Measurements from ENCODE around the gene CHST8.
"Not testable (repeated sequence)": the region's sequence is repeated elsewhere in the genome, so short reads cannot be mapped to it uniquely, and the experiment has no call there.

Gene CHST8

DNA sequence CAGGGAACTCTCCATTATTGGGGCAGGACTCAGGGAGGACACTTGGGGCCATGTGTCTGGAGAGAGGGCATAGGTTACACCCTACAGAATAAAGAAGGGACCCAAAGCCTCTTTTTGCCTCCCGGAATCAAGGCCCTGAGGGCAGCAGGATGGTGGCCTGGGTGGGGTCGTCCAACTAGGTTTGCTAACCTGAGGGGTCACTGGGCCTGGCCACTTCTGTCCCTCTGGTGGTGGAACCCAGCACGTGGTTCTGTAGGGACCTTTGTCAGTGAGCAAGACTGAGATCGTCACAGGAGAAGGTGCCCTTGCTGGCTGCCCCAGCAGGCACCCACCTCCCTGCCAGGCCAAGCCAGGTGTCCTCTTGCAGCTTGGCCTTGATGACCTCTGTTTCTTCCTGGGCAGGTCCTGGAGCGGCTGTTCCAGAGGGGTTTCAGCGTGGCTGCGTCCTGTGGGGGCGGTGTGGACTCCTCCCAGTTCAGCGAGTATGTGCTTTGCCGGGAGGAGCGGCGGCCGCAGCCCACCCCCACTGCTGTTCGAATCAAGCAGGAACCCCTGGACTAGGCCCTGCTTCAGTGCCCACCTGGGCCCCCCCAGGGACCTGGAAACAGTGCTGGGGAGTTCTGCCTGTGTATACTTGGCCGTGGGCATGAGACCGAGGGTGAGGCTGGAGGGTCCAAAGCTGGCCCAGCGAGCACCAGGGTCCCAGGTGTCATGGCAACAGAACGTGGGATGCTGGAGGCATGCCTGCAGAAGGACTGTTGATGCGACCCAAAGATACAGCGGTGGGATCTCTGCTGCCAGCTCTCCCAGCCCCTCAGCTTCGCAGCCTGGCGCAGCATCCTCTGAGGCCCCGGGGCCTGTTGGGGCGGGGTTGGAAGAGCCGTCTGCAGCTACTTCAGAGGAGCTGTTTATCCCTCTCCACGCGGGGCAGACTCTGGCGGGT is 190.9 kb downstream of the CHST8 start:
- no peak for DNase-seq (ENCODE audit: low spot score)

DNA sequence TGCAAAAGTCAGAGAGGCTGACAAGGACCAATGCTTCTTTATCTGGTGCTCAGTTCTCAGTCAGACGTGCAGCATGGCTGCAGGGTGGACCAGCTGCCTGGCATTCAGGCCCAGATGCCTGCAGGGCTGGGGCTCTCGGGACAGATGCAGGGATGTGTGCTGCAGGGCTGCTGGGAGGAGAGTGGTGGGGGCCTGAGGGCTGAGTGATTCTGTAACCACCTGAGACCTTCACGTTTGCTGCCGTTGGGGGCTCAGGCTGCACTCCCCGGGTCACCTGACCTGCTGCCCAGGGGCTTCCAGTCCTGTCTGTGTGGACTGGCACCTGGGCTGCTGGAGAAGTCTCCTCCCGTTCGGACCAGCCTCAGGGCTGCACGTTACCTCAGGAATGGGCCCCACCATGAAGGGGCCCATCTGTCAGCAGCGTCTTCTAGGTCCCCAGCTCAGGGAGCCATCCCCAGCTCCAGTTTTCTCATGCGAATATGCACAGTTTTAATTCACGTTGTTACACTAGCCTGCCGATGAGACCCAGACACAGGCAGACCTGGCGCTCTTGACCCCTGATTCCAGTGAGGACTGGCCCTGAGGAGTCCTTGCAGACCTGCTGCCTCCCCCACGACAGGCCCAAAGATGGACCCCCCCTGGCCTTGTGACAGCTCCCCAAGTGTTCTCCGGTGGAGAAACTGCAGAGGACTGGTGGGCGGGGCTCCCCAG is 191.8 kb downstream of the CHST8 start:
- no peak for DNase-seq (ENCODE audit: low spot score)

DNA sequence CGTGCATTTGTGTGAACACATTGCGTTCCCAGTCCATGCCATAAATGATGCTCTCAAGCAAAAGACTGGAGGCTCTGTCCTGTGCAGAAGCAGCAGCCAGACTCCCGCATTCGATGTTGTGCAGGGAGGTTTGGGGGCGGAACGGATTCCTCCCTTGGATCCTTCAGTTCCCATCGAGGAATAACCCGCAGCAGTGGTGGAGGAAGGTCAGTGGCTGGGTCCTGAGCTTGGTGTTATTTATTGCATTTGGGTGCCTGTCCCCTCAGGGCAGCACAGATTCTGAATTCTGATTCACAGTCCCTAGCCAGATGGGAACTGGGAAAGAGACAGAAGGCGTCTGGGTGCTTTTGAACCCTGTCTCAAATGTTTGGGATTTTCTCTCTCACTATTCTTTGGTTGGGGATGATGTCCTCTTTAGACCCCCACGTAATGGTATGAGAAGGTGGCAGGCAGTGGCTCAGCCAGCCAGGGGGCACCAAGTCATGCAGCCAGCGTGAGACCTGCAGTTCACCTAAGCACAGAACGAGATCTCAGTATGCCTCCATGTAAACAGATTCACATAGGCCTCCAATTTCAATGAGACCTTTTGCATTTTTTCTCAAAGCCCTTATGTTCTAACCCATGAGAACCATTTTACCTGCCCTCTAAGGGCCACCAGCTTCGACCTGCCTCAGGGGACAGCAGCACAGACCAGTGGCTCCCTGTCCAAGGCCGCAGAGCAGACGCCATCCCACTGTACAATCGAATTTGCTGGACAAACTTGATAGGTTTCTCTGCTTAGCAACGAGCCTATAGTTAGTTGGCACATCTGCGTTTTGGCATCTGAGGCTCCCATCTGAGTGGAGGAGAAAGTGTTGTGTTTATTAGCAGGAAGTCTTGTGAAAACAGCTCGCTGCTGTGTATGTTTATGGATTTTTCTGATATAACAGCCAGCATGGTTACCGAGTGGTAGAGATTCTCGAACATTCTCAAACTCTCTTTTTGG is 192.7 kb downstream of the CHST8 start:
- DNase-seq (ENCODE audit: low spot score): no peak

DNA sequence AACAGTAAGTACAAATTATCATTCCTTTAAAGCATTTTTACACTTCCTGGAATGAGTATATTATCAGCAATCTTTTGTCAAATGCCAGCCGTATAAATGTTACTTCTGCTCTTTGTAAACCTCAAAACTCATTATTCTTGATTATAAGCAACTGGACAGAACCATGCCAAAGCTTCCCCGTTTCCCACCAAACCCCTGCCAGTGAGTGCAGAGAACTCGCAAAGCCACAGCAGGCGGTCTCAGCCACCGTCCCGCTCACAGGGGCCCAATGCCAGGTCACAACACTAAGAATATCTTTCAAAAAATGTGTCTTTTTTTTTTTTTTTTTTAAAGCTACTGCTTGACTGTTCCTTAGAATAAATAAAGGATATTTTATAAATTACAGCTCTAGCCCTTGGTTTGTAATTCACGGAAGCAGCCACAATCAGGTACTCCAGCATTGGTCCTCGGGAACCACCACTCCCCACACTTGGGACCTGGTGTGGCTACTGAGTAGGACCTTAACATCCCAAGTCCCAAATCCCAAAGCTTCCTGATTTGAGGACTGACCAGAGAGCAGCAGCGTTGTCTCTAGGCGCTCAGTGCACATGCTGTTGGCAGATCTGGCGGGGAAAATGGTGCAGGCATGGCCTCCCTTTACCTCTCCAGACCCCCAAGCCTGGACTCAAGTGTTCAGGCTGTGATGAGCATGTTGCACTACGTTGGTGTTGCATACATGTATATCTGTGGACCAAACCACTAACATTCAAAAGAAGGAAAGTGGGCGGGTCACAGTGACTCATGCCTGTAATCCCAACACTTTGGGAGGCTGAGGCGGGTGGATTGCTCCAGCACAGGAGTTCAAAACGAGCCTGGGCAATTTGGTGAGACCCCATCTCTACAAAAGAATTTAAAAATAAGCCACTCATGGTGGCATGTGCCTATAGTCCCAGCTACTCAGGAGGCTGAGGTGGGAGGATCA is 193.9 kb downstream of the CHST8 start:
- no peak for DNase-seq (ENCODE audit: low spot score)

DNA sequence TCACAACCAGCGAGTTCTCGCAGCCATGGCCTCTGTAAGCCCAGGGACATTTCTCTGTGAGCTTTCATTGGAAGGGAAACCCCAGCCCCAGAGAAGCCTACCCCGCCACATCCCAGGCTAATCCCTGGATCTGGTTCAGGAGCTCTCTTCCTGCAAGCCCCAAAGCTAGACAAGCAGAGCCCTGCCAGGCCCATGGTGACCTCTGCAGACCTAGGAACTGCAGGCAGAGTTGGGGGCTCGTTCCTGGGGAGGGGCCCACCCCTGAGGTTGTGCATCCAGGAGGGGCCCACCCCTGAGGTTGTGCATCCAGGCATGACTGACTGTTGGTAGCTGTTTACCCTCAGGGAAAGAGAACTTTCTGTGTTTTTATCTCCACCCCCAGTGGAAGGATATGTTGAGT is 196.7 kb downstream of the CHST8 start:
- DNase-seq (ENCODE audit: low spot score): no peak

DNA sequence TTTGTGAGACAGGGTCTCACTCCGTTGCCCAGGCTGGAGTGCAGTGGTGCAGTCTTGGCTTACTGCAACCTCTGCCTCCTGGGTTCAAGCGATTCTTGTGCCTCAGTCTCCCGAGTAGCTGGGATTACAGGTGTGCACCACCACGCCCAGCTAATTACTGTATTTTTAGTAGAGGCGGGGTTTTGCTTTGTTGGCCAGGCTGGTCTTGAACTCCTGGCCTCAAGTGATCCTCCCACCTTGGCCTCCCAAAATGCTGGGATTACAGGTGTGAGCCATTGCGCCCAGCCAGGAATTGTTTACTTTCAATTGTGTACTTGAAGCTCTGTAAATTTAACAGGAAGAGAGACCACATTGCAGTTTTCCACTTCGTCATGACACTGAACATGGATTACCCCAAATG is 197.3 kb downstream of the CHST8 start:
- DNase-seq (ENCODE audit: low spot score): not testable (repeated sequence)

DNA sequence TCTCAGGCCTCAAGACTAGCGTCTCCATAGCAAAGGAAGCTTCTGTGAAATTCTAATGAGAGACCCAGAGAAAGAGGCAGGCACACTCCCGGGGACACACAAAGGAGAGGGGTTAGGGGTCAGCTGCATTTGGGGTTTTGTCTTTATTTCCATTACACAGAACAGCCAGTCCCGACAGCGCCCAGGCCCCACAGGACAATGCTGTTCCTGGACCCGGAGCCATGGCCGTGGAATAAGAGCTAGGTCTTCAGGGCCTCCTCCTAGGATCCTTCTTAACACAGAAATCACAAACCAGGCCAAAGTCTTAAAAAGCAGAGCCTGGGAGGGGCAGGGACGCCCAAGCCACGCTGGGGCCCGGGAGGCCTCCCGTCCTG is 197.7 kb downstream of the CHST8 start:
- peak; percentile 30 for DNase-seq (ENCODE audit: low spot score)

DNA sequence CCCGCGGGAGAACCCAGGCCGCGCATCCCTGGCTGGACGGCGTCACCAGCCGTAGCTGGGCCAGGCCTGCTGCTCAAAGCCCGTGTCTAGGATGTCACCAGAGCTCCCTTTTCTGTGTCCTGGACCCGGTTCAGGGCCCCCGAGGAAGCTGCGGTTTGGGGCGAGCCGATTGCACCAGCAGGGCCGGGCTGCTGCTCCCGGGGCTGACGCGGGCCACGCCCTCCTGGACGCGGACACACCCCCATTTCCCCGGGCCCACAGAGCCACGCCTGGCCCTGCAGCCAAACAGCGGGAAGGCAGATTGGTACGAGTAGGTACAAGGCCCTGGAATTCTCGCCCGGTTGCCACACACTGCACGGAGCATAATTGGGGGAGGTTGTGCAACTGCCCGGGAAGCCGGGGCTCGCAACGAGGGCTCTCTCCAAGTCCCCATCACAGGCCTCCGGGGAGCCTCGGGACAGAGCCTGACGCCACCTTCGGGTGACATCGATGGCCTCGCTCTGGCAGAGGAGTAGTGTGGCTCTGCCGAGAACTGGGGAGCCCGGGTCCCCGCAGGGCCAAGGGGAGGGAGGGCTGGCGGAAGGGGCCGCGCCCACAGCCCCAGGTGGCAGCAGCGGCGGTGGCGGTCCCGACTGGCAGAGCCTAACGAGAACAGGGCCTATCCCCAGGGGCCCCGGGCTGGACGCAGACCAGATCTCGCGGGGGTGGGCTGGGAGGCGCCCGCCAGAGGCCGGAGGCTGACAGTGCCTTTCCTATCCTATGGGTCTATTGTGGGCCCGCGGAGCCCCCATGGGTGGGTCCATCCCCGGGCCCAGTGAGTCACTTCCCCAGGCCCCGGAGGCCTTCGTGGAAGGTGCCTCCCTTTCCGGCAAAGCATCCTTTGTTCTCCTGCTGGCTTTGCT is 198.4 kb downstream of the CHST8 start:
- DNase-seq (ENCODE audit: low spot score): peak; percentile 45

DNA sequence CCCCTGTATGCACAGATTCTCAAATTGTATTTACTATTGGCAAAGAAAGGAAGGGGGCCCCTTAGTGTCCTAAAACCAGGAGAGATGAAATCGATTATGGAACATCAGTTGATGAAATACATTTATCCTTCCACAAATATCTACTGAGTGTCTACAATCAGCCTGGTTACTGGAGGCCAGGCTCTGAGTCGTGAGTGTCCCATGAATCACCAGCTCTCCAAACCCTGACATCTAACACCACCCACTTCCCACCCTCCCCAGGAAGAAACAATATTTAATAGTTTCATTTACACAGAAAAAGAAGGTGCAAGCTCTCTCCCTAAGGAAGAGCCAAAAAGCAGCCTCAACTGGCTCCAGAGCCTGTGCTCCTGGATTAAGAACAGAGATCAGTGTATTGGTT is 200.1 kb downstream of the CHST8 start:
- no peak for DNase-seq (ENCODE audit: low spot score)
